GM06990 (cell line): Measurements from ENCODE around the gene MAS1.

Experiments used
- DNase-seq: peaks from one replicate; pipeline ENCODE4 v3.0.0-alpha.2; 2011; ENCODE audit not compliant: insufficient read length; ENCODE audit errors: extremely low read depth
- H3K27me3 ChIP-seq: replicated peaks from 2 replicates; pipeline ENCODE4 v1.6.0; 2011; ENCODE audit warnings: low read length; ENCODE audit not compliant: control insufficient read depth, insufficient read depth
- H3K36me3 ChIP-seq: 2 replicates; pipeline ENCODE4 v1.5.1; 2011; ENCODE audit warnings: low read length; ENCODE audit not compliant: control insufficient read depth, insufficient read depth
- H3K4me3 ChIP-seq: replicated peaks from 2 replicates; pipeline ENCODE4 v1.5.1; 2011; ENCODE audit warnings: low read depth, mild to moderate bottlenecking, control low read depth, low read length
- TF ChIP-seq, protein P1 (sequence below): IDR thresholded peaks from 2 replicates; pipeline ENCODE4 v1.5.1; 2011; ENCODE audit warnings: low read length, control low read depth, mild to moderate bottlenecking, inconsistent platforms; ENCODE audit not compliant: insufficient read depth, poor library complexity, severe bottlenecking

MAS1 gene

DNA sequence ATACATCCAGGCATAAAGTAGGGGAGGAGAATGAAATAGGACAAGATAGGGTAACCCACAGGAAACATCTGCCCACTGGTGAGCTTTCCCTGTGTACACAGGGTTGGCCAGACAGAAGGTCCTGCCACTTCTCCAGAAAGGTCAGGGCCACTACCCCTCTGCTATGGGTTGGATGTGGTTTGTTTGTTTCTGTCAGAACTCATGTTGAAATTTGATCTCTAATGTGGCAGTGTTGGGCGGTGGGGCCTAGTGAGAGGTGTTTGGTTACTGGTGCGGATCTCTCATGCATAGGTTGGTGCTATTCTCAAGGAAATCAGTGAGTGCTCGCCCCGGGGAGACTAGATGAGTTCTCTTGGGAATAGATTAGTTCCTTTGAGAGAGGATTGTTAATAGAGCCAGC, 15.6 kb upstream of the MAS1 start:
- no peaks in the 10 kb centered on the region for H3K36me3 ChIP-seq
- TF ChIP-seq, protein P1, sequence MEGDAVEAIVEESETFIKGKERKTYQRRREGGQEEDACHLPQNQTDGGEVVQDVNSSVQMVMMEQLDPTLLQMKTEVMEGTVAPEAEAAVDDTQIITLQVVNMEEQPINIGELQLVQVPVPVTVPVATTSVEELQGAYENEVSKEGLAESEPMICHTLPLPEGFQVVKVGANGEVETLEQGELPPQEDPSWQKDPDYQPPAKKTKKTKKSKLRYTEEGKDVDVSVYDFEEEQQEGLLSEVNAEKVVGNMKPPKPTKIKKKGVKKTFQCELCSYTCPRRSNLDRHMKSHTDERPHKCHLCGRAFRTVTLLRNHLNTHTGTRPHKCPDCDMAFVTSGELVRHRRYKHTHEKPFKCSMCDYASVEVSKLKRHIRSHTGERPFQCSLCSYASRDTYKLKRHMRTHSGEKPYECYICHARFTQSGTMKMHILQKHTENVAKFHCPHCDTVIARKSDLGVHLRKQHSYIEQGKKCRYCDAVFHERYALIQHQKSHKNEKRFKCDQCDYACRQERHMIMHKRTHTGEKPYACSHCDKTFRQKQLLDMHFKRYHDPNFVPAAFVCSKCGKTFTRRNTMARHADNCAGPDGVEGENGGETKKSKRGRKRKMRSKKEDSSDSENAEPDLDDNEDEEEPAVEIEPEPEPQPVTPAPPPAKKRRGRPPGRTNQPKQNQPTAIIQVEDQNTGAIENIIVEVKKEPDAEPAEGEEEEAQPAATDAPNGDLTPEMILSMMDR, result no peak
- H3K4me3 ChIP-seq, result no peak overlapping the region
- DNase-seq, result no peak
- H3K27me3 ChIP-seq, result no peaks in the 10 kb centered on the region

DNA sequence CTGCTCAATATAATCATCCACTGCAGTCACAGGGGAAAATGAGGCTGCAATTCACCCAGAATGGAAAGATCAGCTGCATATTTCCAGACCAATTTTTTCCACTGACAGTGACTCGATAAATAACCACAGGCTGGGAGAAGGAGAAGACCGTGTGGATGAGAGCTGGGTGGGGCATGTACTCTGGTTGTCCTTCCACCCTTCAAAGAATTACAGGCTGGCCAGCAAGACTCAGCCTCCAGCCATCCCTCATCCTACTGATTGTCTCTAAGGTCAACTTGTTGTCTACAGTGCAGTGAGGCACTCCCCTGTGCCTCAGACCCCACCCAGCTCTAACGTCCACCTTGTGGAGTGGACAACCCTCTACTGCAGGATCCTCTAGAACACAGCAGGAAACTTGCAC, 14.5 kb upstream of the MAS1 start:
- DNase-seq, result no peak
- H3K36me3 ChIP-seq, result no peaks in the 10 kb centered on the region
- TF ChIP-seq, protein P1, result no peak

DNA sequence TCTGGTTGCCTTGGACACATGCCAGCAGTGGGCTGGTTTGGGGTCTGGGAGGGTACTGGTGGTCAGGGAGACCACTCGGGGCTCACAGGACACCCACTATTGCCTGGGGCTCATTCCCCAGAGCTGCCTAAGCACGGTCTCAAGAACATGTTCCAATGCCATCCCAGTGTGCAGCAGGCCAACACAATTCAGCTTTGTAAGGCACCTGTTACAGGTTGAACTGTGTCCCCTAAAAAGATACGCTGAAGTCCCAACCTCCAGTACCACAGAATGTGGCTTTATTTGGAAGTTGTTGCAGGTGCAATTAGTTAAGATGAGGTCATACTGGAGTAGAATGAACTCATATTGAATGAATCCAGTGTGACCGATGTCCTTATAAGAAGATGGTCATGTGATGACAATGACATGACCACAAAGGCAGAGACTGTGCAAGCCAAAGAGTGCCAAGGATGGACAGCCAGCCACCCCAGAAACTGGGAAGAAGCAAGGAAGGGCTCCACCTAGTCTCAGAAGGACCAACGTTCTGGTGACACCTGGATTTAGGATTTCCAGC, 13.5 kb upstream of the MAS1 start:
- Histone ChIP-seq H3K36me3 (no peaks in the 10 kb centered on the region), H3K4me3 (no peak overlapping the region), H3K27me3 (no peaks in the 10 kb centered on the region)
- no peak for DNase-seq
- TF ChIP-seq, protein P1, result no peak

More for the DNA sequence above, 14.5 kb upstream of the MAS1 start:
- Histone ChIP-seq H3K27me3 (no peaks in the 10 kb centered on the region), H3K4me3 (no peak overlapping the region)

- DNase-seq, result no peak
- no peak overlapping the region for H3K4me3 ChIP-seq
- H3K36me3 ChIP-seq, result no peaks in the 10 kb centered on the region
- H3K27me3 ChIP-seq, result no peaks in the 10 kb centered on the region
- TF ChIP-seq, protein P1, result no peak
Observed at GRCh38 chr6:159878341-159878740, 12.4 kb upstream of the MAS1 start.

DNA sequence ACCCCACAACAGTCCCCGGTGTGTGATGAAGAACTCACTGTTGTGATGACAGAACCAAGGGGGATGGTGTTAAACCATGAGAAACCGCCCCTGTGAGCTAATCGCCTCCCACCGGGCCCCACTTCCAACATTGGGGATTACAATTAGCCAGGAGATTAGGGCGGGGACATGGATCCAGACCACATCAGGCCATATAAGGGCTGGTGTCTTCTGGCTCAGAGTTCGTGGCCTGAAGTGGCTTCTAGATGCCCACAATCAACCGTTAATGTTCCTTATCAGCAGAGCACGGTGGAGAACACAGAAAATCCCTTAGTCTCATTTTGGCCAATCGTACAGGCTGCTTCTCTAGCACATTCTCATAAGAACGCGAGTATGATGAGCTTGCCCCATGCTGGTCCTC, 10.9 kb upstream of the MAS1 start:
- no peak for DNase-seq
- H3K36me3 ChIP-seq, result no peaks in the 10 kb centered on the region
- TF ChIP-seq, protein P1, result no peak
- no peaks in the 10 kb centered on the region for H3K27me3 ChIP-seq
- no peak overlapping the region for H3K4me3 ChIP-seq

- no peak overlapping the region for H3K4me3 ChIP-seq
- DNase-seq, result no peak
- no peaks in the 10 kb centered on the region for H3K27me3 ChIP-seq
- no peaks in the 10 kb centered on the region for H3K36me3 ChIP-seq
- TF ChIP-seq, protein P1, result no peak
Observed at GRCh38 chr6:159880412-159880975, 10.3 kb upstream of the MAS1 start.
